Right atrium auricular region (tissue), 2 donors: ENCODE results near the gene AKR1A1. TPM values are rescaled to one million over a fixed set of nuclear protein-coding genes. Genes with fewer than 3 reads are reported as not detected.
A peak's percentile ranks its signal among the peaks of the same experiment; 100 is the strongest.

Source experiments
- DNase-seq: peaks from one replicate; pipeline ENCODE4 v3.0.0-alpha.2; 2019; ENCODE audit warnings: low spot score
- H3K27ac ChIP-seq, 2 donors: fragments of 200-600 bp; sonication (generic); 1 replicate in 1 of 2; 2 replicates in 1 of 2; pipeline ENCODE4 v1.5.1; 2016 to 2019
- H3K27me3 ChIP-seq, 2 donors: fragments of 200-600 bp; sonication (generic); one replicate each; pipeline versions ENCODE4 v1.5.1 to v1.6.0; 2017 to 2019
- H3K36me3 ChIP-seq: fragments of 200-600 bp; sonication (generic); one replicate; pipeline ENCODE4 v1.5.1; 2016
- H3K4me1 ChIP-seq, 2 donors: fragments of 200-600 bp; sonication (generic); one replicate each; pipeline versions ENCODE4 v1.5.1 to v1.6.0; 2017 to 2019
- H3K4me3 ChIP-seq, 2 donors: fragments of 200-600 bp; sonication (generic); 1 replicate in 1 of 2; 2 replicates in 1 of 2; pipeline ENCODE4 v1.5.1; 2017 to 2019; ENCODE audit warnings: mild to moderate bottlenecking in 1 of 2, moderate library complexity in 1 of 2
- H3K9me3 ChIP-seq, 2 donors: fragments of 200-600 bp; sonication (generic); one replicate each; pipeline ENCODE4 v1.5.1; 2019
- CTCF ChIP-seq, 2 donors: fragments of 200-600 bp; sonication (generic); IDR thresholded peaks; one replicate each; pipeline ENCODE4 v1.5.1; 2019; ENCODE audit warnings: antibody characterized with exemption in 2 of 2
- total RNA-seq, 2 donors: library from RNA; depleted of rRNA; stranded (reverse); fragments of >200 nt; gene quantifications; one replicate each; pipeline ENCODE4 v1.1.0, GENCODE V29; 2016

AKR1A1 gene
- total RNA-seq, 2 donors from 2014 or later = 47.2 to 53.3 TPM

- DNase-seq = no peak
- Histone ChIP-seq H3K4me1 (peaks cover 0 to 12% of the 10 kb centered on the region in 2 donors), H3K36me3 (peaks cover 29% of the 10 kb centered on the region), H3K9me3 (no peaks in the 10 kb centered on the region), H3K27me3 (no peaks in the 10 kb centered on the region), H3K4me3 (no peak overlapping the region), H3K27ac (peak overlapping the region in 1 of 2 donors; percentile 7)
- TF ChIP-seq CTCF (IDR thresholded peaks at IDR 0.05) = no peak
These were observed 18.9 kb downstream of the AKR1A1 start for GRCh38 chr1:45569571-45569961.

- no peaks in the 10 kb centered on the region for H3K27me3 ChIP-seq
- H3K27ac ChIP-seq = peak overlapping the region in 1 of 2 donors; percentile 7
- H3K9me3 ChIP-seq = no peaks in the 10 kb centered on the region
- peak; percentile 97 for TF ChIP-seq CTCF (IDR thresholded peaks at IDR 0.05)
- H3K4me3 ChIP-seq = no peak overlapping the region
- H3K4me1 ChIP-seq = peaks cover 0 to 12% of the 10 kb centered on the region in 2 donors
- peak; percentile 82 for DNase-seq
- H3K36me3 ChIP-seq = peaks cover 29% of the 10 kb centered on the region
These were observed 19.4 kb downstream of the AKR1A1 start for GRCh38 chr1:45569962-45570581.

- Histone ChIP-seq H3K27me3 (no peaks in the 10 kb centered on the region), H3K27ac (no peak overlapping the region), H3K36me3 (peaks cover 29% of the 10 kb centered on the region), H3K9me3 (no peaks in the 10 kb centered on the region), H3K4me1 (peaks cover 0 to 12% of the 10 kb centered on the region in 2 donors), H3K4me3 (no peak overlapping the region)
- no peak for DNase-seq
- TF ChIP-seq CTCF (IDR thresholded peaks at IDR 0.05) = no peak
These were observed 20.0 kb downstream of the AKR1A1 start for GRCh38 chr1:45570631-45571030.

GRCh38 chr1:45573231-45573804 lies 22.7 kb downstream of the AKR1A1 start:
- no peaks in the 10 kb centered on the region for H3K9me3 ChIP-seq
- H3K27me3 ChIP-seq = no peaks in the 10 kb centered on the region
- no peak for DNase-seq
- no peak overlapping the region for H3K27ac ChIP-seq
- no peak overlapping the region for H3K4me3 ChIP-seq
- no peaks in the 10 kb centered on the region for H3K4me1 ChIP-seq
- peaks cover 15% of the 10 kb centered on the region for H3K36me3 ChIP-seq
- no peak for TF ChIP-seq CTCF (IDR thresholded peaks at IDR 0.05)

GRCh38 chr1:45574105-45574626 lies 23.5 kb downstream of the AKR1A1 start:
- no peak for TF ChIP-seq CTCF (IDR thresholded peaks at IDR 0.05)

More at GRCh38 chr1:45574105-45574626, 23.5 kb downstream of the AKR1A1 start:
- H3K27me3 ChIP-seq = no peaks in the 10 kb centered on the region
- H3K4me1 ChIP-seq = no peaks in the 10 kb centered on the region
- no peaks in the 10 kb centered on the region for H3K9me3 ChIP-seq
- H3K4me3 ChIP-seq = no peak overlapping the region
- peaks cover 7% of the 10 kb centered on the region for H3K36me3 ChIP-seq
- H3K27ac ChIP-seq = no peak overlapping the region
- DNase-seq = no peak
